Peyer's patch (tissue), 4 donors: ENCODE measurements around the gene SAYSD1.

ENCODE experiments used
- CTCF ChIP-seq, 6 experiments: fragments of 450-650 bp in 4 of 6; fragments of 200-600 bp in 2 of 6; sonication (generic) in 1 of 6; IDR thresholded peaks; one replicate each; pipeline ENCODE4 v1.5.1; 2017 to 2019; ENCODE audit warnings: antibody characterized with exemption in 6 of 6, mild to moderate bottlenecking in 3 of 6, moderate library complexity in 1 of 6
- POLR2A ChIP-seq, 2 donors: fragments of 450-650 bp; IDR thresholded peaks; one replicate each; pipeline ENCODE4 v1.5.1; 2017; ENCODE audit warnings: antibody characterized with exemption in 2 of 2, mild to moderate bottlenecking in 2 of 2, moderate library complexity in 2 of 2

DNA sequence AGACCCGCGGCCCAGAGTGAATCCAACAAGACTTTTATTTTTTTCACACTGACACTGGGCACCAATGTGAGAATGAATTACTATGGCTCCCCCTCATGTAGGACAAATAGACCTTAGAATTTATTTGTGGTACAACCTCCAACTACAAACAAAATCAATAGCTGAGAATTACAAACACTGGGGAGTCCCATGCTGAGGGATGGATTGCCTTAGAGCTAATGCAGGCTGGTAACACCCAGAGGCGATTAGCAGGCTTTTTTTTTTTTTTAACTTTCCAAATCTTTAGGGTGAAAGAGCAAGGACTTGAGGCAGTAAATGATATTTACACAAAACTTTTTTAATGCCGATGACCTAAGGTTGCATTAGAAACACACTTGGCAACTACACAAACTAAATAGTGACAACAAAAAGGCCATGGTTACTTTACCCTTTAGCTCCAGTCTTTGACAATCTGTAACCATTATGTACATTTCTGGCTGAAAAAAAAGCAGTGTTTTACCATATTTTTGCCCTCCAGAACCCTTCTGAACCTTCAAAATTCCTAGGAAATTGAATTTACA lies 21.8 kb downstream of the SAYSD1 start:
- no peak for TF ChIP-seq CTCF (IDR thresholded peaks at IDR 0.05)
- TF ChIP-seq POLR2A (IDR thresholded peaks at IDR 0.05) = no peak
